Omental fat pad (tissue), 4 donors: ENCODE results near the gene DFFB. TPM values are rescaled to one million over a fixed set of nuclear protein-coding genes. Genes with fewer than 3 reads are reported as not detected.

Experiments used
- ATAC-seq: fragments of 150-250 bp; one replicate; pipeline ENCODE4 v1.9.1; 2016; ENCODE audit warnings: mild to moderate bottlenecking, moderate library complexity; ENCODE audit not compliant: low FRiP score
- DNase-seq: peaks from one replicate; pipeline ENCODE4 v3.0.0-alpha.2; 2019; ENCODE audit warnings: low spot score
- total RNA-seq, 4 donors: library from RNA; depleted of rRNA; stranded (reverse); fragments of >200 nt; gene quantifications; one replicate each; pipeline ENCODE4 v1.1.0, GENCODE V29; 2016
- TF ChIP-seq, protein P1 (sequence below), 3 donors: fragments of 450-650 bp; IDR thresholded peaks; one replicate each; pipeline ENCODE4 v1.5.1; 2016 to 2017; ENCODE audit warnings: antibody characterized with exemption in 3 of 3, mild to moderate bottlenecking in 3 of 3, moderate library complexity in 2 of 3

The DFFB gene
- total RNA-seq, 4 donors from 2014 or later, result 4.6 to 16.2 (median 6.9) TPM

DNA sequence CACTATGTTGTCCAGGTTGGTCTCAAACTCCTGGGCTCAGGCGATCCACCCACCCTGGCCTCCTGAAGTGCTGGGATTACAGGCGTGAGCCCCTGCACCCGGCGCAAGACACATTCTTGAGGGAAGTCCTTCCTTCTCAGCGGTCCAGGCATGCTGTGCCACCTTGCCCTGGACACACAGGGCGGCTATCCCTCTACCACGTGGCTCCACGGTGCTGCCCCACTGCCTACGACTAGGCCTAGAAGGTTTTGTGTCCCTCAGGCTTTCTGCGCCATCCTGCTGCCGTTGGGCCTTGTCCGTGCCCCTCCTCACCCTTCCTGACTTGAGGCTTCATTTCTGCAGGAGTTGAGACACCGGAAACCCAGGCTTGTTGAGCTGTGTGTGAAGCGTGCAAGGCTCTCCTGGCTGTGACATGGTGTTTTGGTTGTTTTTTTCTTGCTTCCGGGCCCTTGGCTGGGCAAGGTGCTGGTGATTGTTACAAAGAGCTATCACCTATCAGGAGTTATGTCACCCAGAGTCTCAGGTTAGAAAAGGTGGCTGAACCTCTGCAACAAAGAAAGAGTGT, 28.9 kb downstream of the DFFB start:
- TF ChIP-seq, protein P1, sequence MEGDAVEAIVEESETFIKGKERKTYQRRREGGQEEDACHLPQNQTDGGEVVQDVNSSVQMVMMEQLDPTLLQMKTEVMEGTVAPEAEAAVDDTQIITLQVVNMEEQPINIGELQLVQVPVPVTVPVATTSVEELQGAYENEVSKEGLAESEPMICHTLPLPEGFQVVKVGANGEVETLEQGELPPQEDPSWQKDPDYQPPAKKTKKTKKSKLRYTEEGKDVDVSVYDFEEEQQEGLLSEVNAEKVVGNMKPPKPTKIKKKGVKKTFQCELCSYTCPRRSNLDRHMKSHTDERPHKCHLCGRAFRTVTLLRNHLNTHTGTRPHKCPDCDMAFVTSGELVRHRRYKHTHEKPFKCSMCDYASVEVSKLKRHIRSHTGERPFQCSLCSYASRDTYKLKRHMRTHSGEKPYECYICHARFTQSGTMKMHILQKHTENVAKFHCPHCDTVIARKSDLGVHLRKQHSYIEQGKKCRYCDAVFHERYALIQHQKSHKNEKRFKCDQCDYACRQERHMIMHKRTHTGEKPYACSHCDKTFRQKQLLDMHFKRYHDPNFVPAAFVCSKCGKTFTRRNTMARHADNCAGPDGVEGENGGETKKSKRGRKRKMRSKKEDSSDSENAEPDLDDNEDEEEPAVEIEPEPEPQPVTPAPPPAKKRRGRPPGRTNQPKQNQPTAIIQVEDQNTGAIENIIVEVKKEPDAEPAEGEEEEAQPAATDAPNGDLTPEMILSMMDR (IDR thresholded peaks at IDR 0.05), result no peak
- no peak for DNase-seq
- no peak for ATAC-seq

DNA sequence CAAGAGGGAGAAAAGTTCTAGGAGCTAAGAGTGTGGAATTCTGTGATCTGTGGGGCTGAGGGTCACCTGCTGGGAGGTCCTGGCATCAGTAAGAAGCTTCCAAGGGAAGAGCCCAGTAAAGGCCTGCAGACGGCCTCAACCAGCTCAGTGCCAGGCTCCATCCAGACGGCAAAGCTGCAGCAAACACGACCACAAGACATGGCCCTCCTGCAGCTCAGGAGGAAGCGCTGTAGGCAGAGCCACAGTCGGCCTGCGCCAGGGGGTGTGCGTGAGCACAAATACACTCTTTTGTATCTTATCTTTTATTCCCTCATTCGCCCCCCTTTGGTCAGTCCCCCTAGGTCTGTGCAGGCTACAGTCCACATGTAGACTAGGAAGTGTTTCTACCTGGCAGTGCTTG, 29.4 kb downstream of the DFFB start:
- DNase-seq, result no peak
- no peak for ATAC-seq
- TF ChIP-seq, protein P1 (IDR thresholded peaks at IDR 0.05), result no peak

DNA sequence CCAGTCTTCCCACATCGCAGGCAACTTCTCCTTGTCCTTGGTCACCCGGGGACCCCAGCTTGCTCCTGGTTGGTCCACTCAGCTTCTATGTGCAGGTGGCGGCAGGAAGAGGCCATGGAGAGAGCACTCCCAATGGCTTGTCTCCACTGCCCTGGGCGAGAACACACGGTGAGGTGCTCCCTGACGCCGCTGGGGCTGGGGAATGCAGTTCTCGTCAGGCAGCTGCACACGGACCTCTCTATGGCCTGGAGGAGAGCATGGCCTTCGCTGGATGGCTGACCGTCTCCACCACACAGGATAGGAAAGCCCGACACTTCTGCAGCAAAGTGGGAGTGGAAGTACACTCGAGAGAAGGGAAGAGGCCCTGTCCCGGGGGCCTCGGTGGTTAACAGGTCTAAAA, 31.0 kb downstream of the DFFB start:
- TF ChIP-seq, protein P1 (IDR thresholded peaks at IDR 0.05), result no peak
- no peak for ATAC-seq

DNA sequence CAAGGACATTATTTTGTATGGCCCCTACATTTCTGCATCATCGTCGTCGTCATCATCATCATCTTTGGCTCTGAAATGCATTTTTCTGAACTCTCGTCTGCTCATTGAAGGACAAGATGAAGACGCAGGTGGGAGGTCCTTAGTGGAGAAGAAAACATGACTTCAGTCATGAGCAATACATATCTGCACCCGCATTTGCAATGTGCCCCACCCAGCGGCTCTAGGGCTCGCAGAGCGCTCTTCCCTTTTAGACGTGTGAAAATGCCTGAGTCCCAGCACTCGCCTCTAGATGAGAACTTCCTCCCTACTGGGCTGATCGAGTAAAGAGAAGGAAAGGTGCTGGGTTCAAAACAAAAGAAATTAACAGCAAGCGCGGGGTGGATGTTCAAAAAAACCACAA, 32.7 kb downstream of the DFFB start:
- ATAC-seq, result no peak
- DNase-seq, result no peak

More for the DNA sequence above, 31.0 kb downstream of the DFFB start:
- no peak for DNase-seq

DNA sequence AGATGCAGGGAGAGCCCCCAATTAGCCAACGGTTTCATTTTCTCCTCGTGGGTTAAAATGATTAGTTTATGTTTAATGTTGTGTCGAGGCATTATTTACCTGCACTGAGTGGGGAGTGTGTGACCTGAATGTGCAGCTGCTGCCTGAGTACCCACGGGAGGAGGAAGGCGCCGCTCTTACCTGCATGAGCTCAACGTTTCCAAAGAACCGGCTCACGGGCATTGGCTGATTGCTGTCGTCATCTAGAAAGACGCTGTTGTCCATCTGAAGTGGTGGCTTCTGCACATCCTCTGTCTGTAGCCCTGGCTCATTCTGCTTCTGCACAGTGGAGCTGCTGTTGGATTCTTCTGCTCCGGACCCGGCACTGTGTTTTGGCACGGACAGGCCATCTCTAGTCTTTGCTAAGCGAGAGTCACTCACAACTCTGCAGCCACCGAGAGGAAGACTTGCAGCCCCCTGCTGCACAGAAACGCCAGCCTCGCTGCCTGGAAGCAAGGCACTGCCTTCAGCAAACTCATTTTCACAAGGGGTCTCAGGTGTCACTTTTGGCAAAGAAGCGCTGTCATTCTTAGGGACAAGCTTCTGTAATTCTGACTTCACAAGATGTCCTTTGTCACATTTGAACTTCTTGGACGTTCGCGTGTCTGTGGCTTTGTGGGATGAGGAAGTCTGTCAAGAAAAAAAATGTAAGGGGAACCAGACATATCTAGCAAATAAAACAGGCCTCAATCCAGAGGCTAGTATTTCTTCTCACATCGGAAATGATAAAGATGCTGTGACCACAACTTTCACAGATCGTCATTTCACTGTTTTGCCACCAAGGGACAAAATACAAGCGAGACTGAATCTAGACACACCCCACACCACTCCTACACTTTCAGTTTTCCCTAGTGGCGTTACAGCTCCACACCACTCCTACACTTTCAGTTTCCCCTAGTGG, 33.4 kb downstream of the DFFB start:
- no peak for DNase-seq
- ATAC-seq, result no peak
- TF ChIP-seq, protein P1 (IDR thresholded peaks at IDR 0.05), result no peak

More for the DNA sequence above, 32.7 kb downstream of the DFFB start:
- TF ChIP-seq, protein P1 (IDR thresholded peaks at IDR 0.05), result no peak

DNA sequence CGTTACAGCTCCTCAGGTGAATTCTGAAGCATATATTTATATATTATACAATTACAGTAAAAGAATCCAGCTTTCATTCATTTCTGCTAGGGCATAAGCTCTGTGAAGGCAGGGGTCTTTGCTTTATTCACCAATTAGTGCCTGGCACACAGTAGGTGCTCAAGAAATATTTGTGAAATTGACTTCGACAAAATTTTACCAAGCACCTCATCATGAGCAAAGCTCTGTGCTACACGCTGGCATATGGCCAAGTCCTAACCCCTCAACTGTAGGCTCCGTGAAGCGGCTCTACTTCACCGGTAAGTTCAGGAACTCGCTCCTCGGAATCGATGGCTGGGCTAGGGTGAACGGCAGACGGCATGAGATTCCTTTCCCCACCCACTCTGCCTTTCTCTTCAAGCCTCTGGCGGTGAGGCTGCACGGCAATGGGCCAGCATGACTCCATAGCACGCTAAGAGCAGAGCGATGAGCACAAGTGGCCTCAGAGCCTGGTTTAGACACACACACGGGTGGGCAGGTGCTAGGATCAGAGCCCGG, 34.1 kb downstream of the DFFB start:
- no peak for ATAC-seq
- DNase-seq, result no peak
- TF ChIP-seq, protein P1 (IDR thresholded peaks at IDR 0.05), result no peak
